Activated naive CD8-positive, alpha-beta T cell treated with anti-CD3 and anti-CD28 coated beads, Interleukin-2, amount 10 ng/mL, durations not matched to agents 7 days and 5 days (primary cell): Measurements from ENCODE around the gene MRPL39. TPM values are rescaled to one million over a fixed set of nuclear protein-coding genes. Genes with fewer than 3 reads are reported as not detected.

Source experiments
- ATAC-seq: fragments of 150-1000 bp; cut with Tn5 transposase; one replicate; pipeline ENCODE4 v1.10.0; 2021; ENCODE audit warnings: low read depth, moderate library complexity
- POLR2A ChIA-PET: fragments of 350-600 bp; sonication (Branson Sonifier 250); formaldehyde crosslinking; loops from one replicate; lab custom pipeline; 2021; ENCODE audit warnings: antibody characterized with exemption; lab: Charles Lee
- DNase-seq: peaks from one replicate; pipeline ENCODE4 v3.0.0; 2021
- H3K27ac Mint-ChIP-seq: one replicate; pipeline ENCODE4 v1.8.0; 2022; ENCODE audit warnings: mild to moderate bottlenecking, mixed read lengths
- H3K27me3 Mint-ChIP-seq: one replicate; pipeline ENCODE4 v1.8.0; 2022; ENCODE audit warnings: mild to moderate bottlenecking, moderate library complexity, mixed read lengths
- H3K36me3 Mint-ChIP-seq: one replicate; pipeline ENCODE4 v1.8.0; 2021; ENCODE audit warnings: mild to moderate bottlenecking, mixed read lengths
- H3K4me1 Mint-ChIP-seq: one replicate; pipeline ENCODE4 v1.8.0; 2021; ENCODE audit warnings: mixed read lengths
- H3K4me3 Mint-ChIP-seq: one replicate; pipeline ENCODE4 v1.8.0; 2022; ENCODE audit warnings: mild to moderate bottlenecking, moderate library complexity, mixed read lengths
- H3K9me3 Mint-ChIP-seq: one replicate; pipeline ENCODE4 v1.8.0; 2021; ENCODE audit warnings: mixed read lengths
- total RNA-seq, 2 experiments: library from RNA; stranded (reverse); gene quantifications; one replicate each; pipeline ENCODE4 v1.2.3, GENCODE V29; 2021

The MRPL39 gene
- total RNA-seq, 2 experiments from 2014 or later, result 34.1 to 34.2 TPM

DNA sequence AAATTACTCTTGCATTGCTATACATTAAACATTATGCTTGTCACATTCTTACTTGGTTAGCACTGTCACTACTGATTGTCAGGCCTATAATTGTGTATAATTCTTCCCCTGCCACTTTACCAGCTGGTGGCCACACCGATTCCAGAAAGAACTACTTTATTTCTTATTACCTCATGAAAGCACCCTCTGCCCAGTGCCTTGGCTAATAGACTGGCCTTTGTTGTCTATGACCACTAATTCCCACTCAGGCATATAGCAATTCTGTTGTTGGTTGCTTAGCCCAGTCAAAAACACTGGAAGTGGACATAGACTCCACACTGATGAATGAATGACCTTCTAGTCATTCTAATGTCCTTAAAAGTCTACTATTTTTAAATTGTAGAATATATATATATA, 35.6 kb downstream of the MRPL39 start:
- Mint-ChIP-seq H3K9me3 (no peaks in the 10 kb centered on the region), H3K27ac (peak overlapping the region; percentile 21), H3K36me3 (peaks cover 36% of the 10 kb centered on the region), H3K27me3 (no peaks in the 10 kb centered on the region), H3K4me3 (no peak overlapping the region), H3K4me1 (peaks cover 56% of the 10 kb centered on the region)
- no peak for ATAC-seq
- POLR2A ChIA-PET, result interaction anchor here (3.6 kb wide), 1 partner anchor 10 kb away, joined by 17 read pairs; no protein-coding TSS in a partner anchor
- no peak for DNase-seq

DNA sequence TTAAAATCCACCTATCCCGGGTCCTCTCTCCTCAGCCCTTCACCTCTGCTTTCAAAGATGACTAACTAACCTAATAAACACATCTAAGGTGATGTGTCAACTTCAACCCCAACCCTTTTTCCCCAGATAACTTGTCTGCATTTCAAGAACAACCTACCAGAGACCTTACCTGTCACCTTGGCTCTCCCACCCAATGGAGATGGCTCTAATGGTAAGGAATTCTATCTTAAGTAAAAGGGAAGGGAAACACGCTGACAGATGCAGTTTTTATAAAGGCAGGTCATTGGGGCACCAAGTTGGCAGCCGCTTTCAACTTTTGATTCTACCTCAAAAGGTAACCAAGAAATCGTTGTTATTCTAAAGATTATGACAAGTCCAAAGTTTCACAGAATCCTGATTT, 37.6 kb downstream of the MRPL39 start:
- no peaks in the 10 kb centered on the region for H3K9me3 Mint-ChIP-seq
- no peaks in the 10 kb centered on the region for H3K27me3 Mint-ChIP-seq
- DNase-seq (no peak), ATAC-seq (no peak)
- H3K4me3 Mint-ChIP-seq, result peak overlapping the region; percentile 34
- POLR2A ChIA-PET, result no interaction called here
- H3K27ac Mint-ChIP-seq, result peak overlapping the region; percentile 53
- peaks cover 31% of the 10 kb centered on the region for H3K36me3 Mint-ChIP-seq
- H3K4me1 Mint-ChIP-seq, result peaks cover 62% of the 10 kb centered on the region

DNA sequence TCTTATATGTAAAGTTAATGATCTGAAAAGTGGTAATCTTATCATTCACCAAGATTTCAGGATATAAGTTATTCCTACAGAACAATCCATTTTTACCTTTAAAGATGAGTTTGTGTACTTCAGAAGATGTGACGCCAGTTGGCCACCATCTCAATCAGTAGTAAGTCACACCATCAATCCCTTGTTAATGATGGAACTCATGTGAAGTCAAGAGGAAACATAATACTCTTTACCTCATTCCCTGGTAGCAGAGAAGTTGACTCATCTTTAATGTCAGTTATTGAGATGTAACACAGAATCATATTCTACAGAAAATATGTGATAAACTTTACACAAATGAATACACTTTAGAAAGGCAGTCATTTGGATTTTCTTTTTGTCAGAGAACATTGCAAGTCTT, 38.2 kb downstream of the MRPL39 start:
- no peak for DNase-seq
- Mint-ChIP-seq H3K4me1 (peaks cover 67% of the 10 kb centered on the region), H3K27ac (no peak overlapping the region), H3K27me3 (no peaks in the 10 kb centered on the region), H3K36me3 (peaks cover 33% of the 10 kb centered on the region), H3K4me3 (no peak overlapping the region), H3K9me3 (no peaks in the 10 kb centered on the region)
- POLR2A ChIA-PET, result no interaction called here
- no peak for ATAC-seq

DNA sequence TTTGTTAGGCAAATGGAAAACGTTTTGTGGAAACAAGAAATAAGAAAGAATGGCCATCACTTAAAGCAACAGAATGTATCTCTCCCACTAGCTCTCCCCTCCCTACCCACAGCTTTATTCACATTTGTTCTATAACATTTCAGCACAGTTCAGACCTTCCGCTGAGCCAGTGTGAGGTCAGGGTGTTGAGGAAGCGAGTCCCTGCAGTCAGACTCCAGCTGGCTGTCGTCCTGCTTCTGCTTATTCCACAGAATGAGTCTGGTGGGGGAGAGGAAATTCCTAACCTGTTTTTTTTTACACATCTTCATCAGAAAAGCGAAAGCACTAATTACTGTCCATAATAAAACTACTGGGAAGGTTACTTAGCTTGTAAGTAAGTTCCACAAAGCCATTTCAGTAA, 39.0 kb downstream of the MRPL39 start:
- Mint-ChIP-seq H3K9me3 (no peaks in the 10 kb centered on the region), H3K4me1 (peaks cover 66% of the 10 kb centered on the region), H3K4me3 (peak overlapping the region; percentile 70), H3K36me3 (peaks cover 33% of the 10 kb centered on the region), H3K27me3 (no peaks in the 10 kb centered on the region), H3K27ac (peak overlapping the region; percentile 56)
- DNase-seq (no peak), ATAC-seq (no peak)
- POLR2A ChIA-PET, result interaction anchor here (0.8 kb wide), 2 partner anchors 38 to 147 kb away, joined by 3 read pairs; no protein-coding TSS in a partner anchor

DNA sequence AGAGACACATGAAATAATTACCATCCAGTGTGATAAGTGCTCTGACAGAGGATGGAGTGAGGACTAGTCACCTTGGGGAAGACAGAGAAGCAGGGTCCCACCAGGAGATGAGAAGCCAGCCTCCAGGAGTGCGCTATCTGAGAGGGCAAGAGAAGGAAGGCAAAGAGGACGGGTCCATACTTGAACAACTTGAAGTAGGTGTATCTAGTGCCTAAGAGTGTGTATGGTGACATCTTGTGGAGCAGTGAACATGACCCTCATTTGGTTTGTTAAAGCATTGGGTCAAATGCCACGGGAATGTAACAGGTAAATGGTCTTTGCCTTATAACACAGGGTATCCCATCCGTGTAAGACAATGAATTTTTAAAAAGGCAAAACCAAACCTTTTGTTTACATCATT, 39.8 kb downstream of the MRPL39 start:
- no peak for DNase-seq
- POLR2A ChIA-PET, result interaction anchor here (0.8 kb wide), 1 partner anchor 39 kb away, joined by 3 read pairs; no protein-coding TSS in a partner anchor
- Mint-ChIP-seq H3K27me3 (no peaks in the 10 kb centered on the region), H3K27ac (peak overlapping the region; percentile 84), H3K36me3 (peaks cover 35% of the 10 kb centered on the region), H3K4me1 (peaks cover 61% of the 10 kb centered on the region), H3K4me3 (peak overlapping the region; percentile 58), H3K9me3 (no peaks in the 10 kb centered on the region)
- ATAC-seq, result peak; percentile 14

DNA sequence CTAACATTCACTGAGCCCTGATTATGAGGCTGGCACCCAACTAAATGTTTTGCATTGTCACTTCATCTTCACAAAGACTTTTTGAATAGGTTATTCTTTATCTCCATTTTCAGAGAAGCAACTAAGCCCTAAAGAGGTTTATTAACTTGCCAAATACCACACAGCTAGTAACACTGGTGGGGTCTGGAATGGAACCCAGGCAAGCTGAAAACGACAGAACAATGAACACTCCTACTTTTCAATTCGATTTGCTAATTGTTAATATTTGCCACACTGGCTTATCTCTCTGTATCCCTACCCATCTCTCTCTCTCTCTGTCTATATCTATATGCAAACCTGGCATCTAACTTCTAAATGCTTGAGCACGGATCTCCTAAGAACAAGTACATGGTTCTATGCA, 40.6 kb downstream of the MRPL39 start:
- POLR2A ChIA-PET, result no interaction called here
- Mint-ChIP-seq H3K27me3 (no peaks in the 10 kb centered on the region), H3K27ac (peak overlapping the region; percentile 84), H3K4me3 (peak overlapping the region; percentile 58), H3K4me1 (peaks cover 59% of the 10 kb centered on the region), H3K36me3 (peaks cover 35% of the 10 kb centered on the region), H3K9me3 (no peaks in the 10 kb centered on the region)
- ATAC-seq (no peak), DNase-seq (no peak)

DNA sequence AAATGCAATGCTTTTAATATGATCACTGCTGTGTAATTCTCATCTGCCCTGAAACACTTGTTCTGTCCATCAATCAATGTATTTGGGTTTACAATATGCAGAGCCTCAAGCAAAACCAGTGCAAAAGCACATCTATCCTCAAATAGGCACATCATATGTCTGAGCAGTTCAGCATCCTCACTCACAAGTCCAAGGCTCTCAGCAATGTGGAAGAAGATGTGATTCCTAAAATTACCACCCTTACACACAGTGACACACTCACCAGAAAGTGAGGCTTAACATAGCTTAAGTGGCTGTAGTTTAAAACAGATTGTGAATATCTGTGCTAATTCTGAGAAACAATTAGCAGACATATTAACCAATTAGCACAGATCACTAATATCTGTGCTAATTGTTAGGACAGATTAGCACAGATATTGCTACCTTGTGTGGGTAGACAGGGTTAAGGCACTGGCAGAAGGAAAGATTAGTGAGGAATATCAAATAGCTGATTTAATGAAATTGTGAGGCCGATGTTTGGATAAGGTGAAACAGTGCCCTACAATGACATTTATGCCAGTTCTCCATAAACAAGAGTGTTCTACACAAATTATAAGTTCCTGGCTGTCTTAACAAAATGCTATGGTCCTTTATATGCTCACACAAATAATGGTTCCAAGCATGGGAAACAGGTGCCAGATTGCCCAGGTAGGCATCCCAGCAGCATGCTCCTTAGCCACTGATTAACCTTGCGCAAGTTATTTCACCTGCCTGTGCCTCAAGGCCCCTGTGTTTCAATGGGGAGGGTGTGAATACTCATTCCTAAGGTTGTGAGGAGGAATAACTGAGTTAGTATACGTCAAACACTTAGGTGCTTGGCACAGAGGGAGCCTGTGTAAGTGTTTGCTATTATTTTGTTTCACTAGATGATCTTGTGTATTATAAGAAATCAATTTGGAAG, 41.7 kb downstream of the MRPL39 start:
- H3K9me3 Mint-ChIP-seq, result no peaks in the 10 kb centered on the region
- H3K36me3 Mint-ChIP-seq, result peaks cover 30% of the 10 kb centered on the region
- ATAC-seq (no peak), DNase-seq (no peak)
- H3K27ac Mint-ChIP-seq, result peak overlapping the region; percentile 47
- no peaks in the 10 kb centered on the region for H3K27me3 Mint-ChIP-seq
- POLR2A ChIA-PET, result no interaction called here
- peak overlapping the region; percentile 95 for H3K4me3 Mint-ChIP-seq
- H3K4me1 Mint-ChIP-seq, result peaks cover 61% of the 10 kb centered on the region

DNA sequence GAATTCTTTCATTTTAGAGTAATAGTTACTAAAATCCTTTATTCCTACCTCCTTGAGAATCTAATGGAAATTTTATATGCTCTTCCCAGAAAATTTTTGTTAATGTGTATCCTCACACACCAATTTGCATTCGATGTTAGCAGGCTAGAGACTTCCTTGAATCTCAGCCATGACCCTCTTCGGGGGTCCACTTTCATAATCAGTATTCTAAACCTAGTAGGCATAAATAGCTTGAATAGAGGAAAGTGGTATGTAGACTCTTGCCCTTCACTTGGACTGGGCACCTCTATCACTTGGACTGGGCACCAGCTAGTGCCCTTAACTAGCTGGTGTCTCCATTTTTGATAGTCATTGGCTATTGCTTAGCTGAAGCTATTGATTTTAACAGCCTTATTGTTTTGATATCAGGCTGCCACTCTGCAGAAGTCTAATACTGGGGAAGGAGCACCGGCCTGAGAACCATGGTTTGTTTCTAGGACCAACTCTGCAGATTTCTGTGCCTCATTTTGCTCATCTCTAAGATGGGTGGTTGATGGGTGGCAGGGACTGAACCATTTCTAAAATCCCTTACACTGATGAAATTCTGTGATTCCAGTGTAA, 42.8 kb downstream of the MRPL39 start:
- DNase-seq, result no peak
- no peak for ATAC-seq
- H3K36me3 Mint-ChIP-seq, result peaks cover 25% of the 10 kb centered on the region
- no peaks in the 10 kb centered on the region for H3K9me3 Mint-ChIP-seq
- peaks cover 64% of the 10 kb centered on the region for H3K4me1 Mint-ChIP-seq
- H3K4me3 Mint-ChIP-seq, result peak overlapping the region; percentile 95
- H3K27ac Mint-ChIP-seq, result peak overlapping the region; percentile 97
- POLR2A ChIA-PET, result interaction anchor here (1.1 kb wide), 1 partner anchor 11 kb away, joined by 3 read pairs; no protein-coding TSS in a partner anchor
- H3K27me3 Mint-ChIP-seq, result no peaks in the 10 kb centered on the region

DNA sequence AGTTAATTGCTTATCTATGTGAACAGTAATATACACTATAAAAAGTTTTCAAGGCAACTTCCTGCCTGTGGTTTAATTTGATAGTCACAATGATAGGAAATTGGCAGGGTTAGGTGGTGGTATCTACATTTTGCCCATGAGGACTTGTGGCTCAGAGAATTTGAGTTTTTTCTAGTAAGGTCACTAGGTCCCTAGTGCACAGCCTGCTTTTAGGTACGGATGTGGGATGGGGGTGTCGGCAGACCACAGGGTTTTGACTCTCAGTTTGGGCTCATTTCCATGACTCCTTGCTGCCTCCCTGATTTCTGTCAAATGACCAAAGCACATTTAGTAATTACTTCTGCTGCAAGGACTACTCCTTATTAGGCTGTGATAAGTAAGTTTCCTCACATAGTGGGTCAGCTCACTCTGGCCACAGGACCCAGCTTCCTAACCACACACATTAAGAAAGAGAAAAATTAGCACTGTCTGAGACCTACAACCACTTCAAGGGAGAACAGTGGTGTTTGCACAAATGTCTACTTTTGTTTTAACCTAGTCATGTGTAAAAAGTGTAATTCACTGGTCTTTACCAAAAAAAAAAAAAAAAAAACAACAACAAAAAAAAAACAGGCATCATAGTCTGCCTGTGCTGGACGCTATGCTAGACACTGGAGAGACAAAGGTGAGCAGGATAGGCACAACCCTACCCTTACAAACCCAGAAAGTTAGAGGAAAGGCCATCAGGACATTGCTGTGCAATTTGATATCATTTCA, 43.7 kb downstream of the MRPL39 start:
- DNase-seq (peak; percentile 64), ATAC-seq (peak; percentile 35)
- Mint-ChIP-seq H3K9me3 (no peaks in the 10 kb centered on the region), H3K36me3 (peaks cover 25% of the 10 kb centered on the region), H3K4me3 (peak overlapping the region; percentile 95), H3K27ac (peak overlapping the region; percentile 97), H3K4me1 (peaks cover 61% of the 10 kb centered on the region), H3K27me3 (no peaks in the 10 kb centered on the region)
- POLR2A ChIA-PET, result interaction anchor here (1.1 to 1.2 kb wide), 2 partner anchors 12 to 106 kb away, joined by 3 read pairs; no protein-coding TSS in a partner anchor

DNA sequence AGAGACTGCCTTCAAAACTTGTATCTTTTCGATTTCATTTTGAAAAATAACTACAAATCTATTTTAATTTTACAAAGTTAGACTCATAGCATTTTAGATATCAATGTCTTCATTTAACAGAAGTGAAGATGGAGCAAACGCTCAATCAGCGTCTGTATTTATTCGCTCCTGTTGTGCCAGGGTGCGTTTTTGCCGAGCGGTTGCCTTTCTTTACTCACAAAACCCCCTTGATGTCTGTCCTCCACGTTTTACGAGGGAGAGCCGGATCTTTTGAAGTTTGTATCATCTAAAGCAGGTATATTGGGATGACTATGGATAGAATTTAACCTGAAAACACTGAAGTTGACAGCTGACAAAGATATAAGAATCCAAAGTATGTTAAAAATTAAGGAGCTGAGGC, 44.6 kb downstream of the MRPL39 start:
- peaks cover 21% of the 10 kb centered on the region for H3K36me3 Mint-ChIP-seq
- H3K27ac Mint-ChIP-seq, result peak overlapping the region; percentile 97
- POLR2A ChIA-PET, result interaction anchor here (0.9 to 1.6 kb wide), 4 partner anchors 11 to 141 kb away, joined by 3 to 17 read pairs (median 3); no protein-coding TSS in a partner anchor
- H3K27me3 Mint-ChIP-seq, result no peaks in the 10 kb centered on the region
- H3K4me1 Mint-ChIP-seq, result peaks cover 54% of the 10 kb centered on the region
- ATAC-seq (no peak), DNase-seq (no peak)
- H3K4me3 Mint-ChIP-seq, result peak overlapping the region; percentile 95
- no peaks in the 10 kb centered on the region for H3K9me3 Mint-ChIP-seq

DNA sequence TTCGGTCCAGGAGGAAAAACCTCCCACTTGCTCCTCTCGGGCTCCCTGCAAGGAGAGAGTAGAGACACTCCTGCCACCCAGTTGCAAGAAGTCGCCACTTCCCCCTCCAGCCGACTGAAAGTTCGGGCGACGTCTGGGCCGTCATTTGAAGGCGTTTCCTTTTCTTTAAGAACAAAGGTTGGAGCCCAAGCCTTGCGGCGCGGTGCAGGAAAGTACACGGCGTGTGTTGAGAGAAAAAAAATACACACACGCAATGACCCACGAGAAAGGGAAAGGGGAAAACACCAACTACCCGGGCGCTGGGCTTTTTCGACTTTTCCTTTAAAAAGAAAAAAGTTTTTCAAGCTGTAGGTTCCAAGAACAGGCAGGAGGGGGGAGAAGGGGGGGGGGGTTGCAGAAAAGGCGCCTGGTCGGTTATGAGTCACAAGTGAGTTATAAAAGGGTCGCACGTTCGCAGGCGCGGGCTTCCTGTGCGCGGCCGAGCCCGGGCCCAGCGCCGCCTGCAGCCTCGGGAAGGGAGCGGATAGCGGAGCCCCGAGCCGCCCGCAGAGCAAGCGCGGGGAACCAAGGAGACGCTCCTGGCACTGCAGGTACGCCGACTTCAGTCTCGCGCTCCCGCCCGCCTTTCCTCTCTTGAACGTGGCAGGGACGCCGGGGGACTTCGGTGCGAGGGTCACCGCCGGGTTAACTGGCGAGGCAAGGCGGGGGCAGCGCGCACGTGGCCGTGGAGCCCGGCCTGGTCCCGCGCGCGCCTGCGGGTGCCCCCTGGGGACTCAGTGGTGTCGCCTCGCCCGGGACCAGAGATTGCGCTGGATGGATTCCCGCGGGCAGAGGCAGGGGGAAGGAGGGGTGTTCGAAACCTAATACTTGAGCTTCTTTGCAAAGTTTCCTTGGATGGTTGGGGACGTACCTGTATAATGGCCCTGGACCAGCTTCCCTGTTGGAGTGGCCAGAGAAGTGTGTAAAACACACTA, 45.3 kb downstream of the MRPL39 start:
- Mint-ChIP-seq H3K4me1 (peaks cover 50% of the 10 kb centered on the region), H3K4me3 (peak overlapping the region; percentile 95), H3K27ac (peak overlapping the region; percentile 97), H3K36me3 (peaks cover 18% of the 10 kb centered on the region), H3K9me3 (no peaks in the 10 kb centered on the region), H3K27me3 (no peaks in the 10 kb centered on the region)
- ATAC-seq (peak; percentile 73), DNase-seq (peak; percentile 80)
- POLR2A ChIA-PET, result interaction anchor here (0.9 to 1.6 kb wide), 7 partner anchors 12 to 141 kb away, joined by 3 to 17 read pairs (median 4); no protein-coding TSS in a partner anchor

DNA sequence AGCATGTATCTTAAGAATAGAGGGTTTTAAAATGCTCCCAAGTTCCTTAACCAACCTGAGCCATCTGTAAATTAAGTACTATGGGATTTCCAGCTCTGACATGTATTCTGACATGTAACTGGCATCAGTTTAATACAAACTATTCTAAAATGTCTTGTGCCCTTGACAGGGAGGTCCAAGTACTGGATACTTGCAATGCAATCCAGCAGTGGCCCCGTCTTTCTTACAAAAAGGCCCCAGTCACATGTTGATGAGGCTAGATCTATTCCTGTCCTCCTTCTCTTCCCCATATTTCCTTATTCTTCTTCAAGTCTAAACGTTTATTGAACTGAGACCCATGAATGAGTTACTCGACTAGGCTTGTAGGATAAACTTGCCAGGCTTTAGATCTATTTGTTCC, 46.4 kb downstream of the MRPL39 start:
- H3K27me3 Mint-ChIP-seq, result no peaks in the 10 kb centered on the region
- DNase-seq (no peak), ATAC-seq (no peak)
- peaks cover 41% of the 10 kb centered on the region for H3K4me1 Mint-ChIP-seq
- H3K36me3 Mint-ChIP-seq, result peaks cover 15% of the 10 kb centered on the region
- no peaks in the 10 kb centered on the region for H3K9me3 Mint-ChIP-seq
- H3K4me3 Mint-ChIP-seq, result peak overlapping the region; percentile 95
- H3K27ac Mint-ChIP-seq, result peak overlapping the region; percentile 97
- POLR2A ChIA-PET, result interaction anchor here (1.2 to 1.5 kb wide), 3 partner anchors 71 to 174 kb away, joined by 3 to 5 read pairs (median 4); partner anchors contain the start of genes ATP5PF and GABPA
